K562 (cell line): ENCODE measurements around the gene EIF5B.
"Not testable (repeated sequence)": the region's sequence is repeated elsewhere in the genome, so short reads cannot be mapped to it uniquely, and the experiment has no call there.

Experiments used
- ARNT ChIP-seq, 2 experiments: fragments of 450-650 bp; IDR thresholded peaks; 2 replicates each; pipeline ENCODE4 v1.6.1; 2016; ENCODE audit warnings: mild to moderate bottlenecking in 1 of 2
- EGR1 ChIP-seq: fragments of 450-650 bp; conservative IDR thresholded peaks from 2 replicates; pipeline ENCODE4 v1.6.1; 2017; ENCODE audit warnings: mild to moderate bottlenecking
- KDM2B ChIP-seq: fragments of 250-450 bp; sonication (Bioruptor Pico); IDR thresholded peaks from 2 replicates; pipeline ENCODE4 v1.8.0; 2021; ENCODE audit warnings: mild to moderate bottlenecking, moderate library complexity
- MBD2 ChIP-seq: sonication (generic); IDR thresholded peaks from 2 replicates; pipeline ENCODE4 v1.6.1; 2016; ENCODE audit warnings: low read depth, borderline replicate concordance
- MYC ChIP-seq, 2 experiments: fragments of 250-450 bp in 1 of 2; sonication (Bioruptor Pico) in 1 of 2; IDR thresholded peaks; 2 replicates each; pipeline versions ENCODE4 v1.5.1 to v1.6.1; 2012 to 2021; ENCODE audit warnings: low read depth in 2 of 2, borderline replicate concordance in 1 of 2, improper control_type of control experiment in 1 of 2, low read length in 1 of 2, mild to moderate bottlenecking in 1 of 2, moderate library complexity in 1 of 2
- TEAD1 ChIP-seq, 2 experiments: fragments of 450-650 bp in 1 of 2; sonication (generic) in 1 of 2; formaldehyde crosslinking; IDR thresholded peaks; 2 replicates each; pipeline versions ENCODE4 v1.4.0 to v1.8.0; 2020 to 2022; ENCODE audit warnings: mild to moderate bottlenecking in 2 of 2, missing genetic modification reagents in 1 of 2
- TF ChIP-seq, protein P1 (sequence below), 2 experiments: fragments of 450-650 bp in 1 of 2; sonication (generic) in 1 of 2; formaldehyde crosslinking in 1 of 2; IDR thresholded peaks in 1 of 2; conservative IDR thresholded peaks in 1 of 2; 2 replicates each; pipeline versions ENCODE4 v1.6.1 to v1.8.1; 2016 to 2023; ENCODE audit warnings: mild to moderate bottlenecking in 2 of 2, moderate library complexity in 2 of 2, inconsistent platforms in 1 of 2, missing genetic modification reagents in 1 of 2
- TF ChIP-seq, protein P2 (sequence below): fragments of 200-600 bp; sonication (generic); IDR thresholded peaks from one replicate; pipeline ENCODE4 v1.6.1; 2012; ENCODE audit warnings: mild to moderate bottlenecking, low read depth, low read length, inconsistent platforms

DNA sequence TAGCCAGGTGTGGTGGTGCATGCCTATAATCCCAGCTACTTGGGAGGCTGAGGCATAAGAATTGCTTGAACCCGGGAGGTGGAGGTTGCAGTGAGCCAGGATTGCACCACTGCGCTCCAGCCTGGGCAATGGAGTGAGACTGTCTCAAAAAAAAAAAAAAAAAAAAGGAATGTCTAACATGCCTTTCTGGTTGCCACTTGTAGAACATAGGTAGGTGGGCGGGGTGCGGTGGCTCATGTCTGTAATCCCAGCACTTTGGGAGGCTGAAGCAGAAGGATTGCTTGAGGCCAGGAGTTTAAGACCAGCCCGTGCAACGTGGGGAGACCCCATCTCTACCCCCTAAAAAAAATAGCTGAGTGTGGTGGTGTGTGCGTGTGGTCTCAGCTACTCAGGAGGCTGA, 8.3 kb downstream of the EIF5B start:
- not testable (repeated sequence) for TF ChIP-seq MBD2; MYC (IDR thresholded peaks at IDR 0.05; ENCODE audit: low read depth, low read length); MYC (CRISPR knock-in tag; IDR thresholded peaks at IDR 0.05; ENCODE audit: borderline replicate concordance, low read depth); ARNT (IDR thresholded peaks at IDR 0.05); TEAD1 (CRISPR knock-in tag; IDR thresholded peaks at IDR 0.05); KDM2B (CRISPR knock-in tag); EGR1
- TF ChIP-seq, protein P1, sequence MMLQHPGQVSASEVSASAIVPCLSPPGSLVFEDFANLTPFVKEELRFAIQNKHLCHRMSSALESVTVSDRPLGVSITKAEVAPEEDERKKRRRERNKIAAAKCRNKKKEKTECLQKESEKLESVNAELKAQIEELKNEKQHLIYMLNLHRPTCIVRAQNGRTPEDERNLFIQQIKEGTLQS (IDR thresholded peaks at IDR 0.05), result not testable (repeated sequence)
- TF ChIP-seq, protein P1 (CRISPR knock-in tag; conservative IDR thresholded peaks at IDR 0.05), result not testable (repeated sequence)
- TF ChIP-seq, protein P2, sequence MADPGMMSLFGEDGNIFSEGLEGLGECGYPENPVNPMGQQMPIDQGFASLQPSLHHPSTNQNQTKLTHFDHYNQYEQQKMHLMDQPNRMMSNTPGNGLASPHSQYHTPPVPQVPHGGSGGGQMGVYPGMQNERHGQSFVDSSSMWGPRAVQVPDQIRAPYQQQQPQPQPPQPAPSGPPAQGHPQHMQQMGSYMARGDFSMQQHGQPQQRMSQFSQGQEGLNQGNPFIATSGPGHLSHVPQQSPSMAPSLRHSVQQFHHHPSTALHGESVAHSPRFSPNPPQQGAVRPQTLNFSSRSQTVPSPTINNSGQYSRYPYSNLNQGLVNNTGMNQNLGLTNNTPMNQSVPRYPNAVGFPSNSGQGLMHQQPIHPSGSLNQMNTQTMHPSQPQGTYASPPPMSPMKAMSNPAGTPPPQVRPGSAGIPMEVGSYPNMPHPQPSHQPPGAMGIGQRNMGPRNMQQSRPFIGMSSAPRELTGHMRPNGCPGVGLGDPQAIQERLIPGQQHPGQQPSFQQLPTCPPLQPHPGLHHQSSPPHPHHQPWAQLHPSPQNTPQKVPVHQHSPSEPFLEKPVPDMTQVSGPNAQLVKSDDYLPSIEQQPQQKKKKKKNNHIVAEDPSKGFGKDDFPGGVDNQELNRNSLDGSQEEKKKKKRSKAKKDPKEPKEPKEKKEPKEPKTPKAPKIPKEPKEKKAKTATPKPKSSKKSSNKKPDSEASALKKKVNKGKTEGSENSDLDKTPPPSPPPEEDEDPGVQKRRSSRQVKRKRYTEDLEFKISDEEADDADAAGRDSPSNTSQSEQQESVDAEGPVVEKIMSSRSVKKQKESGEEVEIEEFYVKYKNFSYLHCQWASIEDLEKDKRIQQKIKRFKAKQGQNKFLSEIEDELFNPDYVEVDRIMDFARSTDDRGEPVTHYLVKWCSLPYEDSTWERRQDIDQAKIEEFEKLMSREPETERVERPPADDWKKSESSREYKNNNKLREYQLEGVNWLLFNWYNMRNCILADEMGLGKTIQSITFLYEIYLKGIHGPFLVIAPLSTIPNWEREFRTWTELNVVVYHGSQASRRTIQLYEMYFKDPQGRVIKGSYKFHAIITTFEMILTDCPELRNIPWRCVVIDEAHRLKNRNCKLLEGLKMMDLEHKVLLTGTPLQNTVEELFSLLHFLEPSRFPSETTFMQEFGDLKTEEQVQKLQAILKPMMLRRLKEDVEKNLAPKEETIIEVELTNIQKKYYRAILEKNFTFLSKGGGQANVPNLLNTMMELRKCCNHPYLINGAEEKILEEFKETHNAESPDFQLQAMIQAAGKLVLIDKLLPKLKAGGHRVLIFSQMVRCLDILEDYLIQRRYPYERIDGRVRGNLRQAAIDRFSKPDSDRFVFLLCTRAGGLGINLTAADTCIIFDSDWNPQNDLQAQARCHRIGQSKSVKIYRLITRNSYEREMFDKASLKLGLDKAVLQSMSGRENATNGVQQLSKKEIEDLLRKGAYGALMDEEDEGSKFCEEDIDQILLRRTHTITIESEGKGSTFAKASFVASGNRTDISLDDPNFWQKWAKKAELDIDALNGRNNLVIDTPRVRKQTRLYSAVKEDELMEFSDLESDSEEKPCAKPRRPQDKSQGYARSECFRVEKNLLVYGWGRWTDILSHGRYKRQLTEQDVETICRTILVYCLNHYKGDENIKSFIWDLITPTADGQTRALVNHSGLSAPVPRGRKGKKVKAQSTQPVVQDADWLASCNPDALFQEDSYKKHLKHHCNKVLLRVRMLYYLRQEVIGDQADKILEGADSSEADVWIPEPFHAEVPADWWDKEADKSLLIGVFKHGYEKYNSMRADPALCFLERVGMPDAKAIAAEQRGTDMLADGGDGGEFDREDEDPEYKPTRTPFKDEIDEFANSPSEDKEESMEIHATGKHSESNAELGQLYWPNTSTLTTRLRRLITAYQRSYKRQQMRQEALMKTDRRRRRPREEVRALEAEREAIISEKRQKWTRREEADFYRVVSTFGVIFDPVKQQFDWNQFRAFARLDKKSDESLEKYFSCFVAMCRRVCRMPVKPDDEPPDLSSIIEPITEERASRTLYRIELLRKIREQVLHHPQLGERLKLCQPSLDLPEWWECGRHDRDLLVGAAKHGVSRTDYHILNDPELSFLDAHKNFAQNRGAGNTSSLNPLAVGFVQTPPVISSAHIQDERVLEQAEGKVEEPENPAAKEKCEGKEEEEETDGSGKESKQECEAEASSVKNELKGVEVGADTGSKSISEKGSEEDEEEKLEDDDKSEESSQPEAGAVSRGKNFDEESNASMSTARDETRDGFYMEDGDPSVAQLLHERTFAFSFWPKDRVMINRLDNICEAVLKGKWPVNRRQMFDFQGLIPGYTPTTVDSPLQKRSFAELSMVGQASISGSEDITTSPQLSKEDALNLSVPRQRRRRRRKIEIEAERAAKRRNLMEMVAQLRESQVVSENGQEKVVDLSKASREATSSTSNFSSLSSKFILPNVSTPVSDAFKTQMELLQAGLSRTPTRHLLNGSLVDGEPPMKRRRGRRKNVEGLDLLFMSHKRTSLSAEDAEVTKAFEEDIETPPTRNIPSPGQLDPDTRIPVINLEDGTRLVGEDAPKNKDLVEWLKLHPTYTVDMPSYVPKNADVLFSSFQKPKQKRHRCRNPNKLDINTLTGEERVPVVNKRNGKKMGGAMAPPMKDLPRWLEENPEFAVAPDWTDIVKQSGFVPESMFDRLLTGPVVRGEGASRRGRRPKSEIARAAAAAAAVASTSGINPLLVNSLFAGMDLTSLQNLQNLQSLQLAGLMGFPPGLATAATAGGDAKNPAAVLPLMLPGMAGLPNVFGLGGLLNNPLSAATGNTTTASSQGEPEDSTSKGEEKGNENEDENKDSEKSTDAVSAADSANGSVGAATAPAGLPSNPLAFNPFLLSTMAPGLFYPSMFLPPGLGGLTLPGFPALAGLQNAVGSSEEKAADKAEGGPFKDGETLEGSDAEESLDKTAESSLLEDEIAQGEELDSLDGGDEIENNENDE, result not testable (repeated sequence)
